Tibial nerve (tissue), 4 donors: ENCODE results near the gene SF3B1. TPM values are rescaled to one million over a fixed set of nuclear protein-coding genes. Genes with fewer than 3 reads are reported as not detected.

Experiments
- small RNA-seq: library from RNA; depleted of rRNA; stranded (forward); fragments of <200 nt; gene quantifications from one replicate; pipeline ENCODE3, GENCODE V24; 2016
- total RNA-seq, 4 donors: library from RNA; depleted of rRNA; stranded (reverse); fragments of >200 nt; gene quantifications; one replicate each; pipeline ENCODE4 v1.1.0, GENCODE V29; 2016

SF3B1 gene
- total RNA-seq, 4 donors from 2014 or later = 274 to 335 (median 303) TPM

Small RNA genes within 50 kb of the gene (small RNA-seq; reads per million reads assigned to genes)
- gene RF00394 (not detected), gene RNU6-1029P (not detected)

Other genes starting within 250 kb of the SF3B1 start
- gene ANKRD44, start 124.2 kb downstream of the SF3B1 start, total RNA-seq = 10 to 100 TPM; 28.5 to 48.9 (median 41.5) TPM
- 10 to 100 TPM; 17.8 to 21.0 (median 19.1) TPM for gene COQ10B, start 18.5 kb upstream of the SF3B1 start, total RNA-seq
- 100 to 1,000 TPM in 3 of 4 donors, 10 to 100 TPM in 1; 76.1 to 160 (median 119) TPM for gene HSPD1, start 64.8 kb upstream of the SF3B1 start, total RNA-seq
- gene HSPE1, start 65.4 kb upstream of the SF3B1 start, total RNA-seq = 10 to 100 TPM; 47.5 to 79.5 (median 65.4) TPM
- 10 to 100 TPM; 14.7 to 21.9 (median 18.4) TPM for gene MOB4, start 81.0 kb upstream of the SF3B1 start, total RNA-seq
- 10 to 100 TPM; 13.5 to 45.8 (median 38.6) TPM for gene RFTN2, start 240.6 kb upstream of the SF3B1 start, total RNA-seq